ENCODE measurements around the gene GPR15LG.

GRCh38 chr10:84224411-84225028 lies 50.9 kb downstream of the GPR15LG start:
- TF ChIP-seq CTCF (conservative IDR thresholded peaks at IDR 0.05) (no peak), ZFX (IDR thresholded peaks at IDR 0.05) (no peak)
